ENCODE results near the gene HIBCH. TPM values are rescaled to one million over a fixed set of nuclear protein-coding genes. Genes with fewer than 3 reads are reported as not detected.

The HIBCH gene
- total and polyA plus RNA-seq, 2 donors (not counting 3 experiments of a cell fraction or from before 2014, with no cell fraction given): 6.4 to 24.7 TPM

DNA sequence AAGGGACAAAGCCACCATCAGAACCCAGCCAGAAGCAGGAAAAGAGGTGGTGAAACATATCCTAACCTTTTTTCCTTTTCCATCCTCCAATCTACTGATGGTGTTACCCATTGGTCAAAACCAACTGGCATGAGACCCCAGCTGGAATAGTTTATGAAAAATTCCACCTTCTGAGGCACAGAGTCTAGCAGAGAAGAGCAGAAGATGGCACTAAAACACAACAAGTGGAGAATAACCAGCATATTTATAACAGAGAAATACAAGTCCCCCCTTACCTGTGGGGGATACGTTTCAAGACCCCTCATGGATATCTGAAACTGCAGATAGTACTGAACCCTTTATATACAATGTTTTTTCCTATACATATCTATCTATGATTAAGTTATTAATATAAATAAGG is 18.8 kb upstream of the HIBCH start:
- H4K20me1 ChIP-seq (replicated peaks; ENCODE audit: control insufficient read depth, extremely low read depth, insufficient read depth, low read length): no peaks in the 10 kb centered on the region

More for the DNA sequence above, 18.8 kb upstream of the HIBCH start:
- ChIA-PET CTCF (interaction anchor here (0.9 to 1.5 kb wide), 2 partner anchors 19 to 173 kb away, joined by 3 to 5 read pairs; partner anchors contain the start of gene HIBCH), POLR2A (no interaction called here)
- no peaks in the 10 kb centered on the region for H3K9me1 ChIP-seq (replicated peaks; ENCODE audit: control insufficient read depth, extremely low read depth, insufficient read depth, low read length)
- no peak overlapping the region for H3K27ac ChIP-seq (ENCODE audit: insufficient read depth, low read depth, low read length)
- no peak overlapping the region for H2AFZ ChIP-seq (ENCODE audit: low read depth, low read length)
- no peak for DNase-seq (ENCODE audit: low read depth, low spot score)
- H3K36me3 ChIP-seq (ENCODE audit: control insufficient read depth in 2 of 2, extremely low read depth in 1 of 2, insufficient read depth in 2 of 2, low read length in 2 of 2): no peaks in the 10 kb centered on the region
- H3K27me3 ChIP-seq (ENCODE audit: control insufficient read depth in 2 of 2, insufficient read depth in 2 of 2, low read length in 2 of 2): no peaks in the 10 kb centered on the region
- no peak for FAIRE-seq
- no peaks in the 10 kb centered on the region for H3K79me2 ChIP-seq (ENCODE audit: control insufficient read depth, insufficient read depth, low read length)
- no peak overlapping the region for H3K4me3 ChIP-seq (replicated peaks in 1 of 3; ENCODE audit: insufficient read depth in 1 of 3, low read depth in 1 of 3, low read length in 3 of 3)
- H3K4me1 ChIP-seq (ENCODE audit: control insufficient read depth, extremely low read depth, insufficient read depth, low read length): peaks cover 22% of the 10 kb centered on the region
- TF ChIP-seq GATA2 (IDR thresholded peaks at IDR 0.05; ENCODE audit: insufficient read depth, insufficient read length, low read depth, low read length) (no peak), JUN (IDR thresholded peaks at IDR 0.05; ENCODE audit: borderline replicate concordance, insufficient read depth, insufficient read length, low read depth) (no peak), POLR2A (IDR thresholded peaks at IDR 0.05; ENCODE audit: low read depth, low read length) (no peak), POLR2AphosphoS5 (IDR thresholded peaks at IDR 0.05; ENCODE audit: insufficient read depth, low read depth, low read length) (no peak), CTCF (IDR thresholded peaks at IDR 0.05; ENCODE audit: extremely low read depth in 1 of 2, insufficient read depth in 1 of 2, low read depth in 1 of 2, low read length in 2 of 2) (no peak), FOS (IDR thresholded peaks at IDR 0.05; ENCODE audit: borderline replicate concordance, insufficient read depth, low read length) (no peak), MYC (IDR thresholded peaks at IDR 0.05; ENCODE audit: low read depth, low read length) (no peak), MAX (IDR thresholded peaks at IDR 0.05; ENCODE audit: insufficient read depth, insufficient read length) (no peak)
- intact Hi-C loops (cut with micrococcal nuclease): loop anchor here (10.0 kb wide), 1 partner anchor 346 kb away; no protein-coding TSS in a partner anchor
- H3K9ac ChIP-seq (replicated peaks; ENCODE audit: extremely low read depth, insufficient read depth, low read length): no peak overlapping the region
- no peak overlapping the region for H3K4me2 ChIP-seq (ENCODE audit: insufficient read depth, low read length)
- dilution Hi-C loops (cut with MboI; ENCODE audit: extremely low pct_ligation_motif_present, low sequenced_read_pairs): no loop called here
- H3K9me3 ChIP-seq (replicated peaks; ENCODE audit: control insufficient read depth, insufficient read depth, low read length): no peaks in the 10 kb centered on the region
- no TSS peak for BruUV-seq (replicated peaks)
